Ovary (tissue), 3 donors: ENCODE measurements around the gene ZCWPW1.

Source experiments
- EP300 ChIP-seq: sonication (generic); formaldehyde crosslinking; IDR thresholded peaks from one replicate; pipeline ENCODE4 v1.6.1; 2017; ENCODE audit warnings: antibody characterized with exemption
- POLR2A ChIP-seq: fragments of 450-650 bp; IDR thresholded peaks from one replicate; pipeline ENCODE4 v1.6.1; 2017; ENCODE audit warnings: antibody characterized with exemption, mild to moderate bottlenecking, moderate library complexity
- TF ChIP-seq, protein P1 (sequence below), 3 donors: fragments of 450-650 bp in 2 of 3; fragments of 200-600 bp in 1 of 3; IDR thresholded peaks; one replicate each; pipeline versions ENCODE4 v1.5.1 to v1.8.0; 2016 to 2022; ENCODE audit warnings: antibody characterized with exemption in 3 of 3, mild to moderate bottlenecking in 1 of 3
- donor health status: DM: no; HTN: no; CAD: no.

- TF ChIP-seq, protein P1, sequence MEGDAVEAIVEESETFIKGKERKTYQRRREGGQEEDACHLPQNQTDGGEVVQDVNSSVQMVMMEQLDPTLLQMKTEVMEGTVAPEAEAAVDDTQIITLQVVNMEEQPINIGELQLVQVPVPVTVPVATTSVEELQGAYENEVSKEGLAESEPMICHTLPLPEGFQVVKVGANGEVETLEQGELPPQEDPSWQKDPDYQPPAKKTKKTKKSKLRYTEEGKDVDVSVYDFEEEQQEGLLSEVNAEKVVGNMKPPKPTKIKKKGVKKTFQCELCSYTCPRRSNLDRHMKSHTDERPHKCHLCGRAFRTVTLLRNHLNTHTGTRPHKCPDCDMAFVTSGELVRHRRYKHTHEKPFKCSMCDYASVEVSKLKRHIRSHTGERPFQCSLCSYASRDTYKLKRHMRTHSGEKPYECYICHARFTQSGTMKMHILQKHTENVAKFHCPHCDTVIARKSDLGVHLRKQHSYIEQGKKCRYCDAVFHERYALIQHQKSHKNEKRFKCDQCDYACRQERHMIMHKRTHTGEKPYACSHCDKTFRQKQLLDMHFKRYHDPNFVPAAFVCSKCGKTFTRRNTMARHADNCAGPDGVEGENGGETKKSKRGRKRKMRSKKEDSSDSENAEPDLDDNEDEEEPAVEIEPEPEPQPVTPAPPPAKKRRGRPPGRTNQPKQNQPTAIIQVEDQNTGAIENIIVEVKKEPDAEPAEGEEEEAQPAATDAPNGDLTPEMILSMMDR (IDR thresholded peaks at IDR 0.05), result no peak
- no peak for TF ChIP-seq POLR2A
- TF ChIP-seq EP300, result no peak
Observed at GRCh38 chr7:100366411-100367250, 61.9 kb downstream of the ZCWPW1 start.
